Measurements from ENCODE around the gene CCDC83. TPM values are rescaled to one million over a fixed set of nuclear protein-coding genes. Genes with fewer than 3 reads are reported as not detected.

CCDC83 gene
- total RNA-seq, 1 donor from 2014 or later, result not detected

Other genes with a start within 250 kb of the CCDC83 start
- gene DLG2, start 228.0 kb upstream of the CCDC83 start, total RNA-seq, result 0.85 TPM in 1 of 2 replicates, not detected in the other
- gene TMEM126B, start 226.8 kb upstream of the CCDC83 start, total RNA-seq, result 61.3 and 79.5 TPM in 2 replicates
- gene TMEM126A, start 207.4 kb upstream of the CCDC83 start, total RNA-seq, result 15.9 and 44.8 TPM in 2 replicates
- 21.2 and 36.7 TPM in 2 replicates for gene CREBZF, start 190.3 kb upstream of the CCDC83 start, total RNA-seq
- gene CCDC89, start 169.2 kb upstream of the CCDC83 start, total RNA-seq, result 1.4 and 5.8 TPM in 2 replicates
- gene SYTL2, start 44.2 kb upstream of the CCDC83 start, total RNA-seq, result 133 and 343 TPM in 2 replicates
- 580 and 632 TPM in 2 replicates for gene PICALM, start 213.7 kb downstream of the CCDC83 start, total RNA-seq

Measured in renal cortical epithelial cell (primary cell).